Ishikawa (cell line): ENCODE data around the gene TNIK.

Experiments
- CEBPB ChIP-seq: IDR thresholded peaks from 2 replicates; pipeline ENCODE4 v1.6.1; 2012
- EP300 ChIP-seq: IDR thresholded peaks from 2 replicates; pipeline ENCODE4 v1.6.1; 2012; ENCODE audit warnings: borderline replicate concordance
- FOXM1 ChIP-seq: IDR thresholded peaks from 2 replicates; pipeline ENCODE4 v1.6.1; 2012; ENCODE audit warnings: low read depth, borderline replicate concordance
- REST ChIP-seq: IDR thresholded peaks from 2 replicates; pipeline ENCODE4 v1.6.1; 2012; ENCODE audit warnings: low read depth, mild to moderate bottlenecking
- TEAD4 ChIP-seq: IDR thresholded peaks from 2 replicates; pipeline ENCODE4 v1.6.1; 2012

- no peak for TF ChIP-seq CEBPB
- no peak for TF ChIP-seq FOXM1
- no peak for TF ChIP-seq REST
- no peak for TF ChIP-seq EP300
- no peak for TF ChIP-seq TEAD4
Measured at GRCh38 chr3:171189394-171190080, 270.7 kb downstream of the TNIK start.
